NCI-H345 (cell line): Measurements from ENCODE around the gene C6orf47.

ENCODE experiments used
- DNase-seq: peaks from one replicate; lab custom pipeline; 2025; lab: John Stamatoyannopoulos, UW

The C6orf47 gene

GRCh38 chr6:31636698-31637596 is 23.6 kb downstream of the C6orf47 start:
- DNase-seq: no peak

GRCh38 chr6:31634969-31635575 is 25.5 kb downstream of the C6orf47 start:
- DNase-seq: no peak

- DNase-seq: no peak
Measured at GRCh38 chr6:31634131-31634530, 26.4 kb downstream of the C6orf47 start.

DNA sequence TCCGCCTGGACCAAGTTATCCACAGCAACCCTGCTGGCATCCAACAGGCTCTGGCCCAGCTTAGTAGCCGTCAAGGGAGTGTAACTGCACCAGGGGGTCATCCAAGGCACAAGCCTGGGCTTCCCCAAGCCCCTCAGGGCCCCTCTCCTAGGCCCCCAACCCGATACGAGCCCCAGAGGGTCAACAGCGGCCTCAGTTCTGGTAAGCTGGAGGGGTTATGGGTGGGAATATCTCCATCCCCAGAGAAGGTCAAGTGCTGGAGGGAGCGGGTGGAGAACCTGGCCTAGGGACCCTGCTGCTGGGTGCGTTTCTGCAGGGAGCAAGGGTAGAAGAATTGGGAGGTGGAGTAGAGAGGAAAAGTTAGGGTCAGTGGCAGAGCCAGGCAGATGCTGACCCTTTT is 27.1 kb downstream of the C6orf47 start:
- DNase-seq: no peak

DNA sequence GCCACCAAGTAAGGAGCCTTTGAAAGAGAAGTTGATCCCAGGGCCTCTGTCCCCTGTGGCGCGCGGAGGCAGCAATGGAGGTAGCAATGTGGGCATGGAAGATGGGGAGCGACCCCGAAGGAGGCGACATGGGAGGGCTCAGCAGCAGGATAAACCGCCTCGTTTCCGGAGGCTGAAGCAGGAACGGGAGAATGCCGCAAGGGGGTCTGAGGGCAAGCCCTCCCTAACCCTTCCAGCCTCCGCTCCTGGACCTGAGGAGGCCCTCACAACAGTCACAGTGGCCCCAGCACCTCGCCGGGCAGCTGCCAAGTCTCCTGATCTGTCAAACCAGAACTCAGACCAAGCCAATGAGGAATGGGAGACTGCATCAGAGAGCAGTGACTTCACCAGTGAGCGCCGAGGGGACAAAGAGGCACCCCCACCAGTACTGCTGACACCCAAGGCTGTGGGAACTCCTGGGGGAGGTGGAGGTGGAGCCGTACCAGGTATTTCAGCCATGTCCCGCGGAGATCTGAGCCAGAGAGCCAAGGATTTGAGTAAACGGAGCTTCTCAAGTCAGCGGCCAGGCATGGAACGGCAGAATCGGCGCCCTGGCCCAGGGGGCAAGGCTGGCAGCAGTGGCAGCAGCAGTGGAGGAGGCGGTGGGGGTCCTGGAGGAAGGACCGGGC is 28.2 kb downstream of the C6orf47 start:
- DNase-seq: no peak

DNA sequence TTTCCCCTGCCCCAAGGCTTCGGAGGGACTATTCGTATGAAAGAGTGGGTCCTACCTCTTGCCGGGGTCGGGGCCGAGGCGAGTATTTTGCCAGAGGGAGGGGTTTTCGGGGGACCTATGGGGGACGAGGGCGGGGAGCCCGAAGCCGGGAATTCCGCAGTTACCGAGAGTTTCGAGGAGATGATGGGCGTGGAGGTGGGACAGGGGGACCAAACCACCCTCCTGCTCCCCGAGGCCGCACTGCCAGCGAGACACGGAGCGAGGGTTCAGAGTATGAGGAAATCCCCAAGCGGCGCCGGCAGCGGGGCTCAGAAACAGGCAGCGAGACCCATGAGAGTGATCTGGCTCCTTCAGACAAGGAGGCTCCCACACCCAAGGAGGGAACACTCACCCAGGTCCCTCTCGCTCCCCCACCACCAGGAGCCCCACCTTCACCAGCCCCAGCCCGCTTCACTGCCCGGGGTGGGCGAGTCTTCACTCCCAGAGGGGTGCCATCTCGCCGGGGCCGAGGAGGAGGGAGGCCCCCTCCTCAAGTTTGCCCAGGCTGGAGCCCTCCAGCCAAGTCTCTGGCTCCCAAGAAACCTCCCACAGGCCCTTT is 28.8 kb downstream of the C6orf47 start:
- no peak for DNase-seq

- DNase-seq: no peak
Measured at GRCh38 chr6:31631209-31631608, 29.4 kb downstream of the C6orf47 start.

DNA sequence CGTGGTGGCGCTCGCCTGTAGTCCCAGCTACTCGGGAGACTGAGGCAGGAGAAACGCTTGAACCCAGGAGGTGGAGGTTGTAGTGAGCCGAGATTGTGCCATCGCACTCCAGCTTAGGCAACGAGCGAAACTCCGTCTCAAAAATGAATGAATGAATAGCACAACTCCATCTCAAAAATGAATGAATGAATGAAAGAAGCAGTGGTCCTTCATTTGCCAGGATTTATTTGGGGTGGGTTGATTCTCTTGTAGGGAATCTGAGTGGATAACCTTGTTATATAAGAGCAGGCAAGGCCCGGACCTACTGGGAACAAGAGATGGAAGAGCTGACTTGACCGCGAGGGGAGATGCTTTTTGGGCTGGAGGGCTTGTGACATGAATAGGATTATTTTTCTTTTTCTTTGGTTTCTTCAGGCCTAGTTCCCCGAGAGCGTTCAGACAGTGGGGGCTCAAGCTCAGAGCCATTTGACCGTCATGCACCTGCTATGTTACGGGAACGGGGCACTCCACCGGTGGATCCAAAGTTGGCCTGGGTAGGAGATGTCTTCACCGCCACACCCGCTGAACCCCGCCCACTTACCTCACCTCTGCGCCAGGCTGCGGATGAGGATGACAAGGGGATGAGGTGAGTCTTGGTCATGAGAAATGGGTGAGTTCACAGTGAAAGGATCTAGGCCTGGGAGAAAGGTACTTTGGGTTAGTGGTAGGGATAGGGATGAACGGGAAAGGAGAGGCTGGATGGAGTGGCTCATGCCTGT is 30.2 kb downstream of the C6orf47 start:
- DNase-seq: no peak

- DNase-seq: no peak
Measured at GRCh38 chr6:31629014-31629413, 31.6 kb downstream of the C6orf47 start.

GRCh38 chr6:31627690-31628287 is 32.8 kb downstream of the C6orf47 start:
- DNase-seq: no peak

DNA sequence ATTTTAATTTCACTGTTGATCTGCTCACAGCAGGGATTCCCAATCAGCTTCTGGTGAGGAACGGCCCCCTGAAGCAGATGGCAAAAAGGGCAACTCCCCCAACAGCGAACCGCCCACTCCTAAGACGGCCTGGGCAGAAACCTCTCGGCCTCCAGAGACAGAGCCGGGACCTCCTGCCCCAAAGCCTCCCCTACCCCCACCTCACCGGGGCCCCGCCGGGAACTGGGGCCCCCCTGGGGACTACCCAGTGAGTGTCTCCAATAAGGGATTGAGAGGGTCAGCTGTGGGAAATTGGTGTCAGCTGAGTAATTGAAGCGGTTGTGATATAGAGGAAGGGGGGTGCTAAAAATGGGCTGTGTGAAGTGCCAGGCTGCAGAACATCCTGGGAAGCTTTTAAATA is 33.6 kb downstream of the C6orf47 start:
- no peak for DNase-seq

- no peak for DNase-seq
Measured at GRCh38 chr6:31624070-31624469, 36.5 kb downstream of the C6orf47 start.

GRCh38 chr6:31622684-31623091 is 37.9 kb downstream of the C6orf47 start:
- no peak for DNase-seq

DNA sequence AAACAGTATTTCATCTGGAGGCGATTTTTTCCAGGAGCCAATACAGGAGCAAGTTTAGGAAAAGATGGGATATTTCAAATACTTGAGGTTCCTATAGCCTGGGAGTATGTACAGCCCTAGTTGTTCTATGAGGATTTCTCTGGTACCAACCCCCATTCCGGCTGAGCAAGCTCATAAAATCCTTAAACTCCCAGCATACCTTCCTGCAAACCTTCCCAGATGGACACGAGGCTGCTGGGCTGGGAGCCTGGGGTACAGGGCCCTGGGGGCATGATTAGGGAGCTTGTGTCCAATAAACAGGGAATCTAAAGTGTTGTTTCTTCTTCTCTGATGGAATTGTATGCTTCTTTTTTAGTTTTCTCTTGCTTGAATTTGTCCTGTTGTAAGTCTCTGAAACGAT is 38.6 kb downstream of the C6orf47 start:
- no peak for DNase-seq

GRCh38 chr6:31621320-31621939 is 39.1 kb downstream of the C6orf47 start:
- DNase-seq: no peak

GRCh38 chr6:31620586-31621319 is 39.8 kb downstream of the C6orf47 start, which contains the start of gene PRRC2A:
Gene PRRC2A (plus strand): TSS chr6:31620715. CDS start chr6:31622790, 2,075 bp downstream.
- DNase-seq: peak; percentile 87

- peak; percentile 99 for DNase-seq
Measured at GRCh38 chr6:31619805-31620585, 40.6 kb downstream of the C6orf47 start.

DNA sequence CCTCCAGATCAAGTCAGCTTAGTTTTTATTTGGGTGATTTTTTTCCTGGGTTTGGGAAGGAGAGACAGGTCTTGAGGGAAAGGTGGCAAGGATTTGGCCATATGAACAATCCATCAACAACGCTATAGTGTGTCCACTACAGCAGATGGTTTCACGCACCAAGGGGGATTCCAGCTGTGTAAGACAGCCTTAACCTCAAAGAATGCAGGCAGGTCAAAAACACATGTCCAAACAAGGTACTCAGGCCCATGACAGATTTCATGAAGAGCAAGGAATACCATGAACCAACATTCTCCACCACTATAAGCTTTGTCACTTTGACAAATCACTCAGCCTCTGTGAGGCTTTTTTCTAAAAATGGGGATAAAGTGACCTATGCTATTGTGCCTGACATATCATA is 43.6 kb downstream of the C6orf47 start:
- no peak for DNase-seq

DNA sequence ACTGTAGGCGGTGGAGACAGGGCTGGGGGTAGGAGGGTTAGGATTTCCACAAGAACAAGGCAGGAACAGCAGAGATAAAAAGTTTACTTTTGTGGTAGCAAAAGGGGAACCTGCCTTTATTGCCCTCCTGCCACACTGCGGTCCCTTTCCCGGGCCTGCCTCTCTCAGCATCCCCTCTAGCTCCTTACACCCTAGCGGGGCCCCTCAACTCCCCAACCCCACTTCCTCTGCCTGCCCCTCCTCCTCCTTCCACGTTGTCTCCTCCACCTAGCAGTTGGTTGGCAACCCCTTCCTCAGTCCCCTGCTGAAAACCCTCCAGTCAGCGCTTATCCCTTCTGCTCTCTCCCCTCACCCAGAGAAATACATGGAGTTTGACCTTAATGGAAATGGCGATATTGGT is 44.8 kb downstream of the C6orf47 start:
- no peak for DNase-seq
